ENCODE results near the gene DCXR.

Gene DCXR

GRCh38 chr17:82029391-82029790, 8.1 kb downstream of the DCXR start:
- no peak overlapping the region for H3K4me3 ChIP-seq (ENCODE audit: low read length)
- DNase-seq (ENCODE audit: low read depth, low spot score) = no peak

GRCh38 chr17:82028966-82029365, 8.5 kb downstream of the DCXR start:
- no peak overlapping the region for H3K4me3 ChIP-seq (ENCODE audit: low read length)
- DNase-seq (ENCODE audit: low read depth, low spot score) = no peak

GRCh38 chr17:82028246-82028645, 9.3 kb downstream of the DCXR start:
- DNase-seq (ENCODE audit: low read depth, low spot score) = no peak
- no peak overlapping the region for H3K4me3 ChIP-seq (ENCODE audit: low read length)

DNA sequence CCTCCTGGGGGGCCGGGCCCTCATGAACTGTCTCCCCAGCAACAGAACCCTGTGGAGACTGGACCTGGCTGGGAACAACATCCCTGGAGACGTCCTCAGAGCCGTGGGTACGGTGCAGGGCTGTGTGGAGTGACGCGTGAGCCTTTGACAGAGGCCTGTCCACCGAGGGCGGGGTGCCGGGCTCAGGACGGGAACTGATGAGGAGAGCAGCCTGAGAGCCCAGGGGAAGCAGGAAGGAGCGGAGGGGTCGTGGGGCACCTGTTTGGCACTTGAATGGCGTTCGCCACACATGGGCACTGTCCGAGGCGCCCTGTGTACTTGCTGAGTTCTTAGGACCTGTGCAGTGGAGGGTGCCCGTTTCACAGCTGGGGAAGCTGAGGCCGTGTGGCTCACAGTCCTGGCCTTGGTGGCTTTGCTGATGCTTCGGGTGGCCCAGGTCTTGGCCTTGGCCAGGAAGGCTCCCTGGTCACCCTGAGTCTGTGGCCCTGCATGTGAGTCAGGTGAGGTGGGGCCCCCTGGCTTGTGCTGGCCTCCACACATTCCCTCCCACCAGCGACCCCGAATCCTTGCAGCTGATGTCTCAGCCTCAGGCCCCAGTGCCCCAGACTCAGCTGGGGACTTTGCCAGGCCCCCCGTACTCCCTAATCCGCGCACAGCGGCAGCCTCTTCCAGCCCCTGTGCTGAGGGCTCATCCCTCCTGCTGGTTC, 11.9 kb downstream of the DCXR start:
- no peak for DNase-seq (ENCODE audit: low read depth, low spot score)
- H3K4me3 ChIP-seq (ENCODE audit: low read length) = no peak overlapping the region

- no peak for DNase-seq (ENCODE audit: low read depth, low spot score)
- no peak overlapping the region for H3K4me3 ChIP-seq (ENCODE audit: low read length)
These were observed 12.6 kb downstream of the DCXR start for GRCh38 chr17:82024859-82025258.

GRCh38 chr17:82023447-82024241, 13.9 kb downstream of the DCXR start:
- DNase-seq (ENCODE audit: low read depth, low spot score) = no peak
- peak overlapping the region; percentile 78 for H3K4me3 ChIP-seq (ENCODE audit: low read length)

GRCh38 chr17:82022981-82023446, 14.5 kb downstream of the DCXR start, which contains the start of gene LRRC45:
Gene LRRC45 (plus strand): TSS chr17:82023305. CDS start chr17:82023644, 339 bp downstream.
- peak; percentile 99 for DNase-seq (ENCODE audit: low read depth, low spot score)

DNA sequence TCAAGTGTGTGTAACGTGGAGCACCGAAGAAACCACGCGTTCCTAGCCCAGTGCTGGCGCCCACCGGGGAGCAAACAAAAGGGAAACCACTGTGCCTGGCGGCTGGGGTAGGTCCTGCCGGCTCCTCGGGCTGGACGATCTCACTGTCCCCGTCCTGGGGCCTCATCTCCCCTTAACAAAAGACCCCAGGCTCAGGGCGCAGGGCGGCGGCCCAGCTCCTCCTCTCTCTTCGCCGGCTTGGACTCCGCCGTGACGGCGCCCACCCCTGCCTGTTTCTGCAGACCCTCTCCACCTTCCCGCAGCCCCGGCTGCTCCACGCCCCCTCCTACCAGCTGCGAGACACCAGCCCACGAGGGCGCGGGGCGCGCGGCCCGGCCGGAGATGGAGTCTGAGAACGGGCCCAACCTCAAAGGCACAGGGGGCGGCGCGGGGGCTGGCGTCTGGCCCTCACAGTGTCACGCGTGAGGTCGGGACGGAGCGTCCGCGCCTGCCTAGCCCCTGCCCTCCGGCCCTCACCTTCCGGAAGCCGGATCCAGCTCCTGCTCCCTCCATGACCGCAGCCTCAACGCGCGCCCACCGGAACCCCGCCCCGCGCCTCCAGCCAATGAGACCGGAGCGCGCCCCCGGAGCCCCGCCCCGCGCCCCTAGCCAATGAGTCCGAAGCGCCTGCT, 15.1 kb downstream of the DCXR start, which contains the start of gene CENPX:
TSS of gene CENPX (minus strand) at position 569 of the 671 bp plus-strand sequence. CDS start at position 552, 17 bp downstream.
- peak within 1 kb of the TSS; percentile 84 for H3K4me3 ChIP-seq (ENCODE audit: low read length)
- no peak for DNase-seq (ENCODE audit: low read depth, low spot score)

More at GRCh38 chr17:82022981-82023446, 14.5 kb downstream of the DCXR start, which contains the start of gene LRRC45:
- peak within 1 kb of the TSS; percentile 84 for H3K4me3 ChIP-seq (ENCODE audit: low read length)

- DNase-seq (ENCODE audit: low read depth, low spot score) = no peak
- H3K4me3 ChIP-seq (ENCODE audit: low read length) = peak overlapping the region; percentile 84
These were observed 15.6 kb downstream of the DCXR start for GRCh38 chr17:82021900-82022309.

DNA sequence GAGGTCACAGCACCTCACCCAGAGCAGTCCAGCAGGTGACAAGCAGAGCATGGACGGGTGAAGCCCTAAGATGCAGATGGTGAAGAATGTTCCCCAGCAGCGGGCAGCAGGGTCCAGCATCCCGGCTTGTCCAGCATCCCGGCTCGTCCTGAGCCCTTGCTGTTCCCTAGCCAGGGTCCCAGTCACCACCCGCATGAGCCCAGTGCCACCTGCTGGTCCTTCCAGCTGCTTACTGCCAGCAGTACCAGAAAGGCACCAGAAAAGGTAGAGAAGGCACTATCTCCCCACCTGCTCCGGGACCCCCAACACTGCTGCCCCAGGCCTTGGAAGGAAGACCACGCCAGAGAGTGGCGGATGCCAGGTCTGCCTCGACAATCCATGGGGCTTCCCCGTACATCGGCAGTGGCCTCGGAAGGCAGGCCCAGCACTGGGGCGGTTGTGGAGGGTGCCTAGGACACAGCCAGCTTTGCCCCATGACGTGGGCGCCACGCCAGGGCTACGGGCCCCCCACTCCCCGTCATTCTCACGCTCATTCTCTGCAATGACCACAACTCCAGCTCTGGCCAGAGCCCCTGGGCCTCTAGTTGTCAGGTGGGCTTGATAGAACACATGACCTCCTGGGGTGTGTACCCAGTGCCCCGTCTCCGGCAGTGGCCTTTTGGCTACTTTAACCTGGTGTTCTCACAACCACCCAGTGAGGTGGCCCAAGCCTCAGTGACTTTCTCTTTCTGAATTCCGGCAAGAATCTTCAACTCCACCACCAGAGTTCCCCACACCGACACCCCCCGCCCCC, 16.2 kb downstream of the DCXR start:
- H3K4me3 ChIP-seq (ENCODE audit: low read length) = peak overlapping the region; percentile 84
- DNase-seq (ENCODE audit: low read depth, low spot score) = peak; percentile 47

DNA sequence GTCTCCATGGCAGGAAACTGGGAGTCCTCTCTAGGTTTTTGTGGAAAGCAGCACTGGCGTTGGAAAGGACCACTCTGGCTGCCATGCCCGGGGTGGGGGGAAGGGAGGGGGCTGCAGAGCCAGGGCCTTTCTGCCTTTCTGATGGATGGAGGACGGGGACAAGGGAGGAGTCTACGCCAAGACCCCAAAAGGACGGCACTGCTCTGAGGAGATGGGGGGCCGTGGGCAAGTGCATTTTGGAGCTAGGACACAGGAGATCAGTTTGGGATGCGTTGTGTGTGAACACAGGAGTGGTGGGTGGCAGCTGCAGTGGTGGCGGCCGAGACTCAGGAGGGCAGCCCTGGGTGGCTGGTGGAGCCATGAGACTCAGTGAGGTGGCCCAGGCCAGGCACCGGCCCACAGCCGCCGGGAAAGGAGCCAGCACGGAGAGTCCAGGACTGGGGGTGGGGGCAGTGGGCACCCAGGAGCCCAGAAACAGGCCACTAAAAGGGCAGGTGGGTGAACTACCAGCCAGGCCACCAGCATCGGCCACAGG, 16.9 kb downstream of the DCXR start:
- no peak overlapping the region for H3K4me3 ChIP-seq (ENCODE audit: low read length)
- DNase-seq (ENCODE audit: low read depth, low spot score) = no peak

DNA sequence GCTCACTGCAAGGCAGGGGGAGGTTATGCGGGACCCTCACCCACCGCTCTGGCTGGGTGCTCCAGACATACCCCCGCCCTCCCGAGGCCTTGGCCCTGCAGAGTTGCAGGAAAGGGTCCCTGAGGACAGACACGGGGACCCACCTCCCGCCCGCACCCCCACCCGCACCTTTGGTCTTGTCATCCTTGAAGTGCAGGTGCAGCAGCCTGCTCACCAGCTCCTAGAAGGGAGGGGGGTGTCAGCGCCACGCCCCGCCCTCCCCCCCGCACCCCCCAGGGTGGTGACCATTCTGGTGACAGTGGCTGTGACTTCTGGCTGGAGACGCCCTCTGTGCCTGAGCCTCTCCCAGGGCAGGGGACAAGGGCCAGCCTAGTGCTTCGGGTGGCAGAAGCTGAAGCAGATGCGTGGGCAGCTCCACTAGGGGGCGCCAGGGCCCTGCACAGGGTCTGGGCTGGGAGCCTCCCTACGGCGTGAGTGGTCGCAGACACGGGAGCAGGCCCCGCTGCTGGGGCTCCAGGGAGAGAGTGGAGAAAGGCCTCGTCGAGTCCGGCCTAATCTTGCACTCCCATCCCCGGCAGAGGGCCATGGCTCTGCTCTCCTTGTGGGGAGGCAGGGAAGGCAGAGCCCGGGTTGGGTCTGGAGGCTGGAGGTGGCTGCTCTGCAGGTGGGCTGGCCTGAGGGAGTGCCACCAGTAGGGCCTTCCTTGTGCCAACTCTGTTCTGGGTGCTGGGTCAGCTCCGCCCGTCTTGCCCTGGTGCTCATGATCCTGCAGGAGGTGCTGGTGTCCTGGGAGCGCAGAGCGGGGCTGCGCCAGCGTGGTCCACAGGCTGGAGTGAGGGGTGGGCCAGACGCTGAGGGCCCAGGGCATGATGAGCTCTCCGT, 17.6 kb downstream of the DCXR start:
- DNase-seq (ENCODE audit: low read depth, low spot score) = no peak
- no peak overlapping the region for H3K4me3 ChIP-seq (ENCODE audit: low read length)

GRCh38 chr17:82018989-82019689, 18.4 kb downstream of the DCXR start:
- DNase-seq (ENCODE audit: low read depth, low spot score) = no peak
- no peak overlapping the region for H3K4me3 ChIP-seq (ENCODE audit: low read length)

GRCh38 chr17:82018152-82018988, 19.1 kb downstream of the DCXR start:
- DNase-seq (ENCODE audit: low read depth, low spot score) = no peak
- H3K4me3 ChIP-seq (ENCODE audit: low read length) = no peak overlapping the region

DNA sequence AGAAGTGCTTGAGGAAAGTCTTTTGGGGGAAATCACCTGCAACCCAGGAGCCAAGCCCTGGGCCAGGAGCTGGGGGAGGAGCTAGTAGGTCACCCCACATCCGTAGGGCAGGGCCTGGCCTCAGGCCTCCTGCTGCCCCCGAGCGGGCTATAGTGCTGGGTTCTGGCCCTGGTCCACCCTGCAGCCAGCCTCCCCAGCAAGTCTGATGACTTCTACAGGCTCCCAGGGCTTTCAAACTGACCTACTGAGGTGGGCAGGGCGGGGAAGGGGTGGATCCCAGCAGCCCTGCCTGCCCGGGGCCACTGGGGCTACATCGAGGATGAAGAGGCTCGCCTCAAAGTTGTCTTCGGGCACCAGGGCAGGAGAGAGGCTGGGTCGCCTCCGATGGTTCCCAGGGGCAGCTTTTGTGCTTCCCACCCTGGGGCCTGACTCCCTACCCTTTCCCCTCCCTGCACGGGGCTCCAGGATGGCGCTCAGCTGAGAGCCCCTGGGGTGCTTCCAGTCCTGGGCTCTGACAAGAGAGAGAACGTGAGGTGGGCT, 19.8 kb downstream of the DCXR start:
- no peak for DNase-seq (ENCODE audit: low read depth, low spot score)
- no peak overlapping the region for H3K4me3 ChIP-seq (ENCODE audit: low read length)

DNA sequence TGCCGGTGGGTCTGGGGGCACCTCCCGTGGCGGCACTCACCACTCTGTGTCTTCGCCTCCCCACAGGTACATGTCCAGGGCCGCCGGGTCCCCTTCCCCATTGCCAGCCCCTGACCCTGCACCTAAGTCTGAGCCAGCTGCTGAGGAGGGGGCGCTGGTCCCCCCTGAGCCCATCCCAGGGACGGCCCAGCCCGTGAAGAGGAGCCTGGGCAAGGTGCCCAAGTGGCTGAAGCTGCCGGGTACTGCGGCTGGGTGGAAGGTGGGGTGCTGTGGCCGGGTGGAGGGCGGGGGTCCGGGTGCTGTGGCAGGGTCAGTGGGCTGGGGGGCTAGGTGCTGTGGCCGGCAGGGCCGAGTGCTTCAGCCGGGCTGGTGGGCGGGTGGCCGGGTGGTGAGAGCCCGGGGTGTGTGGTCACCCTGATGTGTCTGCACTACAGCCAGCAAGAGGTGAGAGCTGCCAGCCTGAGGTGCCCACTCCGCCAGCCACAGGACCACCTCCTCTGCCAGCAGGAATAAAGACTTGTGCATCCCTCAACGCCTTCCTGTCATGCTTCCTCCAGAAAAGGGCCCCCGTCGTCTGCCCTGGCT, 20.5 kb downstream of the DCXR start:
- DNase-seq (ENCODE audit: low read depth, low spot score) = no peak
- H3K4me3 ChIP-seq (ENCODE audit: low read length) = no peak overlapping the region

Data from Jurkat, Clone E6-1 (cell line).